CD1c-positive myeloid dendritic cell (primary cell): ENCODE results near the gene SRRT.
"Not testable (repeated sequence)": the region's sequence is repeated elsewhere in the genome, so short reads cannot be mapped to it uniquely, and the experiment has no call there.

ENCODE experiments used
- DNase-seq: peaks from one replicate; pipeline ENCODE4 v3.0.0-alpha.2; 2016; ENCODE audit errors: extremely low spot score

The SRRT gene

DNA sequence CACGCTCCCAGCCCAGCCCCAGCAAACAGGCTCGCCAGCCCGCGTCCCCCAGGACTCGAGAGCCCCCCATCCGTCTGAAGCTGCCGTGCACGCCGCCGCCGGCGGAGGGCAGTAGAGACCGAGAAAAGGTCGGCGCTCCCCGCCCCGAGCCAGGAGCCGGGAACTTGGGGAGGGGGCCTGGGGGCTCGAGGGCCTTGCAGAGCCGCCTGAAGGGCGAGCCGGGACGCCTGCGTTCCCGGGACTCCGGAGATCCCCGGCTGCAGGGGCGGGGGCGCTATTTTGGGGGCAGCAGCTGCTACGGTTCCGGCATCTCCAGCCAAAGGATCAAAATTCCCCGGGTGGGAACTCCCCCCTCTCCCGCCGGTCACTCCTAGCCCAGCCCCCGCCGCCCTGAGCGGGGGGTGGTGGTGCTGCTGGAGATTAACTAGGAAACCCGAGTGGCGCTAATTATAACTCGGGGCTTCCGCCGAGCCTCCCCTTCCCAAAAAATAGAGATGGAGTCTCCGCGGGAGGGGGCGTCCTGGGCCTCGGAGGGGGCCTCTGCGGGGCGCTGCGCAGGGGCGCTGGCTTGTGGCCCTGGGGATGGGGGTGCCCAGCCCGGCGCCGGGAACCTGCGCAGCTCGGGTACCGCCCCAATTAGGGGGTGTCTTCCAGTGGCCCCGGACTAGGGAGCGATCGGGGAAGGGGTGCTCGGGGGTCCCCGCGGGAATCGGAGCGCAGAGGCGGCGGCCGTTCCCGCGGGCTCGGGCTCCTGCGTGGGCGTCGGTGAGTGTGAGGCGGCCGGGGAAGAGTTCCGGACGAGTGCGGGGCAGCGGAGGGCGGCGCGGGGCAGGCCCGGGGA lies 20.2 kb downstream of the SRRT start:
- DNase-seq: peak; percentile 48

DNA sequence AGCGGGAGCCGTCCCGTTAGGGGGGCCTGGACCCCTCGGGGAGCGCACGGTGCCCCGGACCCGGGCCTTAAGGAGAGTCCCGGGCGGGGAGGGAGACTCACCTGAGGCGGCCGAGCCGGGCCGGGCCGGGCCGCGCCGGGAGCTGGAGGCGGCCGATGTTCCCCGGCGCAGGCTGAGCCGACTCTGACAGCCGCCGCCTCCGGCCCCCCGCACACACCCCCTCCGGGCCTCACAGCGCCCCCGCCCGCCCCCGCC lies 20.7 kb downstream of the SRRT start, which contains the start of gene ACHE:
Gene ACHE (minus strand): TSS at position 188 of the 255 bp plus-strand sequence. CDS start 1,656 bp downstream, outside the sequence.
- DNase-seq: no peak

DNA sequence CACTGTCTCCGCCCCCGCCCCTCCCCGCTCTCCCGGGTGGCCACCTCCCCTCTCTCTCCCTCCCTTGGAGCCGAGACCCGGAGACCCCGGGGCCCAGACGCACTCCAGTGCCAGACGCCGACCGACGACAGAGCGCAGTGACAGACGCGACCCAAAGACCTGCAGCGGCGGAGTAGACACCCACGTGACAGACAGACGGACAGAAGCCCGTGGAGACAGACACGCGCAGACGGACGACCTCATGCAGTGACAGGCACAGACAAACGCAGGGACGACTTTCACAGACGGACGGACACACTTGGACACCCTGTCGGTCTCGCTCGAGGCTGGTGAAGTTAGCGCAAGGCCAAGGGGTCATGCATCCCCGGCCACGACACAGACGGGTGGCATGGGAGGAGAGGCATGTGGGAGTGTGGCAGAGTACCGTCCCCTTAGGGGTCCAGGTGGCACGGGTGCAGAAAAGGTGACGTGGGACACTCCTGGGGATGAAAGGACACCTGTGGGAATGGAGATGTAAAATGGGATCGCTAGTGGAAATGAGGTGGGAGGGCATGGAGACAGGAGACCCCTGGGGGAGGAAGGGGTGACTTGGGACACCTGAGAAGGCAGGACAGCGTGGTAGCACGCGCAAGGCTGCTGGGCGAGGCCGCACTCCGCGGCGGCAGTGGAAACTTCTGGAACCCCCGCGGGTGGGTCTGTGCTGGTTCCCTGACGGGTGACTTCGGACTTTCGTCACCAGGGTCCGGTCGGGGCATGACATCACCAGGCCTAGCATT lies 21.2 kb downstream of the SRRT start:
- DNase-seq: peak; percentile 35

DNA sequence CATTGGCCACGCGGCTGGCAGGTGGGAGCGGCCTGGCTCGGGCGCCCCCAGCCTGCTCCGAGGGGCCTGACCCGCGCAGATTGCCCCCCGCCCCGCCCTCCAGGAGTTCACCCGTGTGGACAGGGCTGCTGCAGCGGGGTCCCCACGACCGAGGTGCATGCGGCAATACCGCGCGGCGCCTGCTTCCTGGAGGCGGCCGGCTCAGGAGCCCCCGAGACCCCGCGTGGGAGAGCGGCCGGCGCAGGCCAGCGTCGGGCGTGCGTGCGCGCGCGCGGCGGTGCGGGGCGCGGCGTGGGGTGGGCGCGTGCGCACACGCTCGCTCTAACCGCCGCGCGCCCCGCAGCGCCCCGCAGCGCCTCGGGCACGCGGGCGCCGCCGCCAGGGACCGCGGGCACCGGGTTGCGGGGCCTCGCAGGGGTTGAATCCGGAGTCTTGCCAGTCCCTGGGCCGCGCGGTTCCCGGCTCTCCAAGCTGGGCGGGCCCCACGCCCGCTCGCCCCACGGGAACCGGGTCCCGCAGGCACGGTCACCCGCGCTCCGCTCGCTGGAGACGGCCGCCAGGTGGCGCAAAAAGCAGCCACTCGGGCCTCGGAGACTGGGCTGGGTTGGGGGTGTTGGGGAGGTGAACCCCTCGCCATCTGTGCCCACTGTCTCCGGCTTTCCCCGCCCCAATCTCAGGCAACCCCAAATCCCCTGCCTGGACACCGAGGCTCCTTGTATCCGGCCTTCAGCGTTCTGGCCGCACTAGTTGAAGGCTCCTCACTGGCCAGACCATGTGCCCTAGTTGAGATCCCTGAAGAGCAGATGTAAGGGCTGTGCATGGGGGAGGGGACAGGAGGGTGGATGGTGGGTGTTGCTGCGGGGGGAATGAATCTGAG lies 22.1 kb downstream of the SRRT start:
- peak; percentile 73 for DNase-seq

DNA sequence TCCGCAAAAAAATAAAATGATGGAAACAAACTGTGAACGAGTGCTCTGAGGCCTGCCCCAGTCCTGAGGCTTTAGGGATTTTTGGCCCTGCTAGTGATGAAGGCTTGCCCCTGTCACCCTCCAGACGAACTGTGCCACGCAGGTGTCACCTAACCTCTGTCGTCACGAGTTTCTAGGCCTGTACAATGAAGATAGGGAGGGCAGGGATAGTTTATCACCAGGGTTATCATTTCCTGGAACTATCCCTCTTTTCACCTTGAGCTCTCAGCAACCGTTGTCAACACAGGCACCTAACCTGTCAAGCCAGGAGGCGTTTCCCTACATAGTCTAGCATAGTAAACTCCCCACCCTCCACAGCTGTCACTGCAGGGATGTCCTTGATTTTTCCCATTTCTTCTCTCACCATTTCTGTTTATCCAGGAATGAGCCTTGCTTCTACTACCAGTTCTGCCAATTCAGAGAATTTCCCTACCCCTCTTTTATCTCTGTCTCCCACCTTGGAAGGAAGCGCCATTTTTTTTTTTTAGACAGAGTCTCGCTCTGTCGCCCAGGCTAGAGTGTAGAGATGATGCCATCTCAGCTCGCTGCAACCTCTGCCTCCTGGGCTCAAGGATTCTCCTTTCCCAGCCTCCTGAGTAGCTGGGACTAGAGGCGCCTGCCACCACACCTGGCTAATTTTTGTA lies 23.0 kb downstream of the SRRT start:
- DNase-seq: no peak

DNA sequence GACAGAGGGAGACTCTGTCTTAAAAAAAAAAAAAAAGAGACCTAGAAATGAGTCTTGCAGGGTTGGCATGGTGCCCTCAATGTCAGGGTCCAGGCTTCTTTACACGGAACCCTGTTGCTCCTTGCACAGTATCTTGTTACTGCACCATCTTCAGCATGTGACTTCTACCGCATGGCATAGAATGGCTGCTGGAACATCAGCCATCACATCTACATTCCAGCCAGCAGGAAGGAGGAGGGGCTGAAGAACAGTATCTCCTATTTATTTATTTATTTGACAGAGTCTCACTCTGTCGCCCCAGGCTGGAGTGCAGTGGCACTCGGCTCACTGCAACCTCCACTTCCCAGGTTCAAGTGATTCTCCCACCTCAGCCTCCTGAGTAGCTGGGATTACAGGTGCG lies 24.5 kb downstream of the SRRT start:
- DNase-seq: no peak

DNA sequence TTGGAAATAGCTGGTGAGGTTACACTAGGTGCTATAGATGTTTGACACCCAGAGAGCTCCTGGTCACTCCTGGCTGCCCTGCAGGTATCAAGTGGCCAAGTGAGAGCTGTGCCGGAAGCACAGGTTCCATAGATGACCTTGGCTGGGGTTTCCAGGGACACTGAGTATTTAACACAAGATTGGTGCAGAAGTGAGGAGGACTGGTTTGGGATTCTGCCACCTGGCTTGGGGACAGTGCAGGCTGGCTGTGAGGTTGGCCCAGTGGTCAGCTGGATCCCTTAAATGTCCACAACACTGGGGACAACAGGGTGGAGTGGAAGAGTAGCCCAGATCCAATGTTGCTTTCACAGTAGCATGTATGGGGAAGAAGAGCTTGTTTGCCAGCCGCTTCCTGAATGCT lies 26.1 kb downstream of the SRRT start:
- no peak for DNase-seq

DNA sequence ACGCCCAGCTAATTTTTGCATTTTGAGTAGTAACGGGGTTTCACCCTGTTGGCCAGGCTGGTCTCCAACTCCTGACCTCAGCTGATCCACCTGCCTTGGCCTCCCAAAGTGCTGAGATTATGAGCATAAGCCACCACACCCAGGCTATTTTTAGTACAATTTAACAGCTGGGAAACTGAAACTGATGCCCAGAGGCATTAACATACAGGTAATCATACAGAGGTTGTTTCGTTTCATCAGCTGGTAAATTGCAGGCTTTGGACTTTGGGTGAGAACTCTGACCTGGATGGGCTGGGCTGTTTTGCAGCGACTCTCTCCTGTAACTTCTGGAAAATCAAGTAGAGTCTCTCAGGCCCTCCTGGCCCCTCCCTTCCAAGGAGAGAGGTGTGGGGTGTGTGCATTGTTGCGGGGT lies 27.0 kb downstream of the SRRT start:
- DNase-seq: no peak

DNA sequence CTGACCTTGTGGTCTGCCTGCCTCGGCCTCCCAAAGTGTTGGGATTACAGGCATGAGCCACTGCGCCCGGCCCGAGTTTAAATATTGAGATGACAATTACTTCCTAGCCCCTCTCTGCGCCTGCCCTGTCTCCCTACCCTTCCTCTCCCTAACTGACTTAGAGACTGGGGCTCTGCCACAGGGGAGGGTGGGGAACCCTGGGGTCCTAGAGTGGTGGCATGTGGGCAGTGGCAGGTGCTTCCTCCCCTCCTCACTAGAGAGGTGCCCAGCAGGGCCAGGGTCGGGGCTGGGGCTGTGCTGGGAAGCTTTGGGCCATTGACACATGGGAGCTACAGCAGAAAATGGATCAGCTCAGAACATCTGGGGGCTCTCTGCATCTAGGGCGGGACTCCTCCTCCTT lies 27.7 kb downstream of the SRRT start:
- no peak for DNase-seq

DNA sequence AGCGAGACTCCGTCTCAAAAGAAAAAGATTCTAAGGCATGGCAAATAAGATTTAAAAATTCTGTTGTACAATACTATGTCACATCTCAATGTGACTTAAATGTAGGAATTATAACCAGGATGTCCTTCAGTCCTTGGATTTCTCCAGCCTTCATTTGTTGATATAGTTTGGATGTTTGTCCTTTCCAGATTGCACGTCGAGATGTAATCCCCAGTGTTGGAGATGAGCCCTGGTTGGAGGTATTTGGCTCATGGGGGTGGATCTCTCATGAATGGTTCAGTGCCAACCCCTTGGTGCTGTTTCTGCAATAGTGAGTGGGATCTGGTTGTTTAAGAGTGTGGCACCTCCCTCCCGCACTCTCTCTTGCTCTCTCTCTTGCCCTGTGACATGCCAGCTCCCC lies 33.6 kb downstream of the SRRT start:
- no peak for DNase-seq

DNA sequence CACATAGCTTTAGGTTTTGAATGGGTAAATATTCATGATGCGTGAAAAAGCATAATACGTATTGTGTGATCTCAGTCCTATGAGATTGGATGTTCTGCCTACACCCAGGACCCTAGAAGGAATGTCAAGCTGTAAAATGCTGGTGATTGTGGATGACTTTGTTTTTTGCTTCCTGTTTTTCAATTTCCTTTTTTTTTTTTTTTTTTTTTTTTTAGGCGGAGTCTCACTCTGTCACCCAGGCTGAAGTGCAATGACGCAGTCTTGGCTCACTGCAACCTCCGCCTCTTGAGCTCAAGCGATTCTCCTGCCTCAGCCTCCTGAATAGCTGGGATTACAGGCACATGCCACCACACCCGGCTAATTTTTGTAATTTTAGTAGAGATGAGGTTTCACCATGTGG lies 35.5 kb downstream of the SRRT start:
- DNase-seq: peak; percentile 82

DNA sequence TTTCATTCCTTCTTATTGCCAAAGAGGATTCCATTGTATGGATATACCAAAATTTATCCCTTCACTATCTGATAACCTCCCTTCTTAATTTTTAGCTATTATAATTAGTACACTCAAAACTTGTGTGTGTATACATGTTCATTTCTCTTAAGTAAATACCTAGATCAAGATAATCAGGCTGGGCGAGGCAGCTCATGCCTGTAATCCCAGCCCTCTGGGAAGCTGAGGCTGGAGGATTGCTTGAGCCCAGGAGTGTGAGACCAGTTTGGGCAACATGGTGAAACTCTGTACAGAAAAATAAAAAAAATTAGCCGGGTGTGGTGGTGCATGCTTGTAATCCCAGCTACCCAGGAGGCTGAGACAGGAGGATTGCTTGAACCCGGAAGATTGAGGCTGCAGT lies 36.6 kb downstream of the SRRT start:
- no peak for DNase-seq

DNA sequence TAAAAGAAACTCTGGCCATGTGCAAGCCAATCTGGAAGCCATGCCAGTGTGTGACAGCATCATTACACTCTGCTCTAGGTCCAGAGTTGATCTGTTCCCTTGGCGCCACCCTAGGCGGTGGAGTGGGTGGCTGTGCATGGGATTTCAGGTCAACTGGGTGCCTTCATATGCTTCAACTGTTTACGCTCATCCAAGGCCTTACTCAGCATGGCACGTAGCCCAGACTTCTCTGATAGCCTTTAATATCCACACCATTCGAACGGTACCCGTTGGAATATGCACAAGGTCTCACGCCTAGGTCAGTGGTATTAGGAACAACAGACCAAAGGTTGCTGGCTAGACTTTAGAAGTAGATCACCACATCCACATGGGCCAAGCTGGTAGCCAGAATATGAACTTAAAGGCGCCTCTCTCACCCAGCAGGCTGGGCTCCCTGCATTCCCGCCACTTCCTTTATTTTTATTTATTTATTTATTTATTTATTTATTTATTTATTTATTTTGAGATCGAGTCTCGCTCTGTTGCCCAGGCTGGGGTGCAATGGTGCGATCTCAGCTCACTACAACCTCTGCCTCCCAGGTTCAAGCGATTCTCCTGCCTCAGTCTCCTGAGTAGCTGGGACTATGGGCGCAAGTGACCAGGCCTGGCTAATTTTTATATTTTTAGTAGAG lies 39.4 kb downstream of the SRRT start:
- no peak for DNase-seq

DNA sequence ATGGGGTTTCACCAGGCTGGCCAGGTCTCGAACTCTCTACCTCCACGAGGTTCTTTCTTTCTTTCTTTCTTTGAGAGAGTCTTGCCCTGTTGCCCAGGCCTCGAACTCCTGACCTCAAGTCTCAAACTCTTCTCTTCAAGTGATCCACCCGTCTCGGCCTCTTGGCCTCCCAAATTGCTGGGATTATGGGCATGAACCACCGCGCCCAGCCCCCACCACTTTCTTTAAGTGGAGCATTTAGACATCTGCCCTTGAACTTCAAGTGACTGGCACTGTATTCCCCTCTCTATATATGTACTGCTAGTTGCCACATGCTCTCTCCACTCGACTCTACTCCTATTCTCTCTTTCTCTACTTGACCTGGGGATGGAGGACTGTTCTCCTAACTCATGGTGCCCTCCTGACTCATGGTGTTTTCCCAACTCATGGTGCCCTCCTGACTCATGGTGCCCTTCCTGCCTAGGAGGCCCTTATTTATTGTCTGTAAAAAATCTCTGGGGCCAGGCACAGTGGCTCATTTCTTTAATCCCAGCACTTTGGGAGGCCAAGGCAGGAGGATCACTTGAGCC lies 40.1 kb downstream of the SRRT start:
- DNase-seq: peak; percentile 57

DNA sequence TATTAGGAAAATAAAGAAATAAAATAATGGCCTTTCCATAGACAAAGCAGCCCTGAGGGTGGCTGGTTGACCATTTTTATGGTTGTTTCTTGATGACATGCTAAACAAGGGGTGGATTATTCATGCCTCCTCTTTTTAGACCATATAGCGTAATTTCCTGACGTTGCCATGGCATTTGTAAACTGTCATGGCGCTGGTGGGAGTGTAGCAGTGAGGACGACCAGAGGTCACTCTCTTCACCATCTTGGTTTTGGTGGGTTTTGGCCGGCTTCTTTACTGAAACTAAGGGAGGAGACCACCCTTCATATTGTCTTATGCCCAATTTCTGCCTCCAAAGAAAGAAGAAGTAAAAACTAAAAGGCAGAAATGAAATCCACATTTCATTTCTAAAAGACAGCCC lies 44.4 kb downstream of the SRRT start:
- not testable (repeated sequence) for DNase-seq

DNA sequence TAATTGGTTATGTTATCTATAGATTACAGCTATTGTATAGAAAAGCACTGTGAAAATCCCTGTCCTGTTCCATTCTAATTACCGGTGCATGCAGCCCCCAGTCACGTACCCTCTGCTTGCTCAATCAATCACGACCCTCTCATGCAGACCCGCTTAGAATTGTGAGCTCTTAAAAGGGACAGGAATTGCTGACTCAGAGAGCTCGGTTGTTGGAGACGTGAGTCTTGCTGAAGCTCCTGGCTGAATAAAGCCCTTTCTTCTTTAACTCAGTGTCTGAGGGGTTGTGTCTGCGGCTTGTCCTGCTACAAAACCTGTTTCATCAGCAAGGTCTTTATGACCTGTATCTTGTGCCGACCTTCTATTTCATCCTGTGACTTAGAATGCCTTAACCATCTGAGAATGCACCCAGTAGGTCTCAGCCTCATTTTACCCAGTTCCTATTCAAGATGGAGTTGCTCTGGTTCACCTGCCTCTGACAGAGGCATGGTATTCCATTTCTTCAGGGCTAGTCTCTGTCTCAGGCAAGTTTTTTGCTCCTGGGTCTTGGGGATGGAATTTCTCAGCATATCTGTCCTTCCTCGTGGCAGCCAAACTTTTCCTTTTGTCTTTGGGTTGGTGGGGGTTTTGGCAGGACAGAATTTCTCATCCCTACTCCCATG lies 45.0 kb downstream of the SRRT start:
- DNase-seq: not testable (repeated sequence)

DNA sequence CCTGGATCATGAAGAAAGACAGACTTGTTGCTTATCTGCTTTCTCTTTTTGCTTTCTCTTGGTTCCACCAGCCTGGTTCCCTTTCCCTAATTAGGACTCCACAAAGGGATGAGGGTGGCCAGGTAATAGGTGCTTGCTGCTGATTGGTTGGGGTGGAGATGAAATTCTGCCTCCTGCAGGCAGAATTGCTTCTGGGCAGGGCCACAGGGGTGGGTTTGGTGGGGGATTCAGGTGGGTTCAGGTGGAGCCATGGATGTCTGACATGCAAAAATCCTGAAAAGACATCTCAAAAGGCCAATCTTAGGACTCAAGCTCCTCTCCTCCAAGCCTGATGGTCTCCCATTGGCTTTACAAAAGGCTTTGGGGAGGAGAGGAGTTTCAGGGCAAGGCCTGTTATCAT lies 46.1 kb downstream of the SRRT start:
- DNase-seq: no peak

DNA sequence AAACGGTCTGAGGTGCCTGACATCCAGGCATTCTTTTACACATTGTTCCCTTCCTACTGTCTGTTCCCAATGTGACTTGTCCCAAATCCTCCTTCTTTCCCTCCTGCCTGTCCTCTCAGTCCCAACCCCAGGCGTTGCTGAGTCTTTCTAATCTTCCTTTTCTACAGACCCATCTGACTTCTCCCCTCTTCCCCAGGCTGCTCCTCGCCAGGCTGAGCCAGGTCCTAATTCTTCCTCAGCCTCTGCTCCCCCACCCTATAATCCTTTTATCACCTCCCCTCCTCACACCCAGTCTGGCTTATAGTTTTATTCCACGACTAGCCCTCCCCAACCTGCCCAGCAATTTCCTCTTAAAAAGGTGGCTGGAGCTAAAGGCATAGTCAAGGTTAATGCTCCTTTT lies 48.7 kb downstream of the SRRT start:
- not testable (repeated sequence) for DNase-seq

DNA sequence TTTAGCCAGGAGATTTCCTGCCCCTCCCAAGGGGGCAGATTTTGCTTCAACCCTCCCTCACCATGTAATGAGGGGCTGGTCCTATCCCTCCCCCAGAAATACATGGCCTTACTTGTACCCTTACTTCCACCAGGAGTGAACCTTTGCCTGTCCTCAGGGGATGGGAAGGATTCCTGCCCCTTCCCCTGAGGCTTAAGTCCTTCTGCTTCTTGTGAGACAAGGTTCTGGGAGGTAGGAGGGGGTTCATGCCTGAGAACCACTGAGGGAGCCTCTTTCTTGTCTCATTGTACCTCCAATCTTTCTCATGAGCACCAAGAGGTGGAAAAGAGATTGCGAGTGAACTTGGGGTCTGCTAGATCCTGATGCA lies 54.9 kb downstream of the SRRT start:
- no peak for DNase-seq

DNA sequence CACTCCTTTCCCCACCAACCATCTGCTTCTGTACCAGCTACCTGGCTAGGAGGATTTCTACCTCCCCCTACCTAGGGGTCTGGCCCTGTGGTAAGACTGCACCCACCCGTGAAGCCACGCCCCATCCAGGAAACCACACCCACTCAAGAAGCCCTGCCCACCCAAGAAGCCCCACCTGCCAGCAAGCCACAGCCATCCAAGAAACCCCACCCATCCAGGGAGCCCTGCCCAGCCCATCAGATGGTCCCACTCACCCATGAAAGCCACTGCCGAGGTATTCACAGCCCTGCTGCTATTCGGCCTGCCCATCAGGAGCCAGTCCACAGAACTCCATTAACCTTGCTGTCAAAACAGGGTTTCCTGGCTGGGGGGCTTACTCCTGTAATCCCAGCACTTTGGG lies 58.8 kb downstream of the SRRT start:
- no peak for DNase-seq
